K562 (cell line): ENCODE measurements around the gene C7. TPM values are rescaled to one million over a fixed set of nuclear protein-coding genes. Genes with fewer than 3 reads are reported as not detected.
"Not testable (repeated sequence)": the region's sequence is repeated elsewhere in the genome, so short reads cannot be mapped to it uniquely, and the experiment has no call there.

ENCODE experiments used
- ATAC-seq: fragments of 200-7000 bp; cut with Tn5 transposase; 3 replicates; pipeline ENCODE4 v1.9.1; 2020; ENCODE audit warnings: moderate library complexity
- BruUV-seq: library from RNA; stranded (reverse); fragments of 400-500 nt; replicated peaks from 2 replicates; lab custom pipeline; 2021; lab: Mats Ljungman, UMichigan
- CTCF ChIA-PET: fragments of 300-600 bp; formaldehyde crosslinking; extraction: SDS; loops from one replicate; lab custom pipeline; 2021; ENCODE audit warnings: low intra/inter-chr PET ratio; lab: Yijun Ruan, JAX
- POLR2A ChIA-PET: fragments of 300-600, 350-650 bp; sonication (Branson Sonifier 250); formaldehyde crosslinking; extraction: SDS; loops from one replicate; lab custom pipeline; 2021; ENCODE audit warnings: antibody characterized with exemption, inconsistent platforms; lab: Yijun Ruan, JAX
- DNase-seq, 4 experiments: peaks; one replicate each; pipeline versions ENCODE4 v3.0.0 to v3.0.0-alpha.2; 2011 to 2018; ENCODE audit warnings: low spot score in 3 of 4, mixed read lengths in 3 of 4; ENCODE audit errors: extremely low read depth in 1 of 4
- FAIRE-seq: peaks from 2 replicates; lab custom pipeline; 2011; peaks lifted over from hg19 to GRCh38; lab: Jason Lieb, UNC
- H2AFZ ChIP-seq: 2 replicates; pipeline ENCODE4 v1.6.0; 2011; ENCODE audit warnings: low read depth, low read length, control low read depth, inconsistent platforms
- H3K27ac ChIP-seq: fragments of 200-600 bp; 3 replicates; pipeline ENCODE4 v1.8.0; 2011; ENCODE audit warnings: low read depth, mild to moderate bottlenecking, control low read depth, inconsistent platforms, low read length, moderate library complexity, mixed read lengths; ENCODE audit errors: extremely low read depth
- H3K27me3 ChIP-seq, 2 experiments: fragments of 300-600 bp in 1 of 2; 2 replicates in 1 of 2; 3 replicates in 1 of 2; pipeline versions ENCODE4 v1.6.0 to v1.8.0; 2011; ENCODE audit warnings: inconsistent platforms in 2 of 2, low read length in 2 of 2, mild to moderate bottlenecking in 1 of 2, mixed read lengths in 1 of 2, moderate library complexity in 1 of 2; ENCODE audit not compliant: control insufficient read depth in 2 of 2, insufficient read depth in 2 of 2
- H3K36me3 ChIP-seq: fragments of 300-600 bp; 3 replicates; pipeline ENCODE4 v1.8.0; 2011; ENCODE audit warnings: mild to moderate bottlenecking, low read length, inconsistent platforms; ENCODE audit not compliant: control insufficient read depth, insufficient read depth
- H3K4me1 ChIP-seq, 2 experiments: fragments of 200-600 bp in 1 of 2; replicated peaks in 1 of 2; 2 replicates in 1 of 2; 3 replicates in 1 of 2; pipeline versions ENCODE4 v1.5.1 to v1.8.0; 2011; ENCODE audit warnings: inconsistent platforms in 2 of 2, low read length in 2 of 2, mild to moderate bottlenecking in 1 of 2, mixed read lengths in 1 of 2, moderate library complexity in 1 of 2; ENCODE audit not compliant: control insufficient read depth in 2 of 2, insufficient read depth in 2 of 2
- H3K4me2 ChIP-seq: 2 replicates; pipeline ENCODE4 v1.6.1; 2011; ENCODE audit warnings: low read length, control low read depth, inconsistent platforms, mixed read lengths; ENCODE audit not compliant: insufficient read depth
- H3K4me3 ChIP-seq: fragments of 200-600 bp; sonication (generic), shearing (Covaris generic); 2 replicates; pipeline ENCODE4 v1.5.1; 2016; ENCODE audit warnings: control low read depth, inconsistent platforms
- H3K79me2 ChIP-seq: fragments of 200-600 bp; 3 replicates; pipeline ENCODE4 v1.8.0; 2011; ENCODE audit warnings: low read length, inconsistent platforms; ENCODE audit not compliant: control insufficient read depth, insufficient read depth
- H3K9ac ChIP-seq, 2 experiments: 2 replicates each; pipeline versions ENCODE4 v1.6.0 to v1.6.1; 2011; ENCODE audit warnings: low read depth in 2 of 2, low read length in 2 of 2, control low read depth in 1 of 2, inconsistent platforms in 1 of 2, mild to moderate bottlenecking in 1 of 2, mixed read lengths in 1 of 2; ENCODE audit not compliant: insufficient read depth in 1 of 2
- H3K9me1 ChIP-seq: one replicate; pipeline ENCODE4 v1.6.0; 2011; ENCODE audit warnings: inconsistent platforms, mild to moderate bottlenecking, low read length, moderate library complexity; ENCODE audit not compliant: control insufficient read depth, insufficient read depth
- H3K9me3 ChIP-seq: replicated peaks from 2 replicates; pipeline ENCODE4 v1.5.1; 2011; ENCODE audit warnings: low read depth, low read length, inconsistent platforms; ENCODE audit not compliant: control insufficient read depth, insufficient read depth
- H4K20me1 ChIP-seq: replicated peaks from 2 replicates; pipeline ENCODE4 v1.6.1; 2011; ENCODE audit warnings: low read length, inconsistent platforms, mixed read lengths; ENCODE audit not compliant: control insufficient read depth, insufficient read depth
- CCNT2 ChIP-seq: IDR thresholded peaks from 2 replicates; pipeline ENCODE4 v1.6.1; 2011; ENCODE audit warnings: borderline replicate concordance, low read depth, mild to moderate bottlenecking, moderate library complexity, mixed read lengths, low read length; ENCODE audit not compliant: insufficient read length; ENCODE audit errors: extremely low read depth
- MXI1 ChIP-seq: IDR thresholded peaks from 2 replicates; pipeline ENCODE4 v1.6.1; 2011; ENCODE audit warnings: low read depth, mild to moderate bottlenecking, improper control_type of control experiment, low read length
- NFE2 ChIP-seq: IDR thresholded peaks from 2 replicates; pipeline ENCODE4 v1.6.1; 2014; ENCODE audit warnings: antibody characterized with exemption, low read depth
- PTRF ChIP-seq: fragments of 450-650 bp; IDR thresholded peaks from 2 replicates; pipeline ENCODE4 v1.6.1; 2016; ENCODE audit warnings: mild to moderate bottlenecking, missing genetic modification characterization, missing compliant biosample characterization
- SAP30 ChIP-seq: fragments of 200-600 bp; sonication (generic); IDR thresholded peaks from 2 replicates; pipeline ENCODE4 v1.6.1; 2012; ENCODE audit warnings: borderline replicate concordance, low read depth, mild to moderate bottlenecking, moderate library complexity, low read length, control low read depth, inconsistent platforms; ENCODE audit not compliant: insufficient read depth, poor library complexity, severe bottlenecking
- ZNF347 ChIP-seq: fragments of 450-650 bp; formaldehyde crosslinking; IDR thresholded peaks from 2 replicates; pipeline ENCODE4 v1.4.0; 2020; ENCODE audit warnings: low read depth, mild to moderate bottlenecking, moderate library complexity
- ZNF79 ChIP-seq: fragments of 250-450 bp; sonication (Bioruptor Pico); IDR thresholded peaks from 2 replicates; pipeline ENCODE4 v1.4.0; 2020; ENCODE audit warnings: low read depth, mild to moderate bottlenecking, moderate library complexity
- WGBS: fragments of 100-300 bp; shearing (Covaris generic); methylation state at CpG from one replicate; pipeline ENCODE4 v1.1.6; 2016; ENCODE audit warnings: low coverage, mixed read lengths; ENCODE audit not compliant: insufficient coverage; ENCODE audit errors: missing lambda C conversion rate; 5-methylcytosine and 5-hydroxymethylcytosine counted together
- in situ Hi-C: fragments of 300-500 bp; cut with MboI; formaldehyde crosslinking; loops from 4 replicates; pipeline ENCODE4 v1.15.0; 2018; ENCODE audit warnings: inconsistent platforms, mixed read lengths
- intact Hi-C: fragments of 100-400 bp; cut with micrococcal nuclease; formaldehyde crosslinking; loops from 2 replicates; pipeline ENCODE4 v1.14.2; 2022
- polyA plus RNA-seq, 8 experiments: library from polyadenylated mRNA; depleted of rRNA in 4 of 8; stranded (reverse) in 5 of 8; unstranded in 3 of 8; fragments of >200 nt; fragmentation: Nextera tagmentation in 2 of 8; fragmentation: Illumina TruSeq in 1 of 8; extraction: Ambion mirVana in 2 of 8; extraction: Trizol in 1 of 8; gene quantifications; 2 replicates each; pipeline versions ENCODE4 v1.2.1 to v1.2.3, GENCODE V29; 2011 to 2014; ENCODE audit warnings: inconsistent platforms in 1 of 8, missing spikeins in 1 of 8
- total RNA-seq, 7 experiments: library from RNA; depleted of rRNA in 6 of 7; stranded (reverse); fragments of >200 nt in 6 of 7; fragmentation: Illumina TruSeq in 2 of 7; extraction: Trizol in 2 of 7; gene quantifications; 2 replicates each; pipeline versions ENCODE4 v1.2.1 to v1.2.3, GENCODE V29; 2011 to 2021; ENCODE audit warnings: low replicate concordance in 1 of 7

Gene C7
- total and polyA plus RNA-seq, 9 of the 15 experiments (the other 6 are each of a cell fraction or from before 2014, with no cell fraction given): 0.82 TPM; not detected in 8

GRCh38 chr5:40869384-40869783 is 39.9 kb upstream of the C7 start:
- Histone ChIP-seq H3K4me1 (no peaks in the 10 kb centered on the region), H3K27ac (no peak overlapping the region), H2AFZ (no peak overlapping the region), H3K36me3 (no peaks in the 10 kb centered on the region), H3K9me1 (no peaks in the 10 kb centered on the region), H3K9me3 (peaks cover 2% of the 10 kb centered on the region; the same call in 1 of the 2 replicates), H4K20me1 (no peaks in the 10 kb centered on the region), H3K27me3 (peaks cover 0 to 5% of the 10 kb centered on the region in 2 experiments; a peak in 3 of 5 replicates), H3K4me3 (no peak overlapping the region), H3K9ac (no peak overlapping the region), H3K4me2 (no peak overlapping the region), H3K79me2 (no peaks in the 10 kb centered on the region)
- TF ChIP-seq CCNT2 (no peak), SAP30 (no peak), ZNF79 (no peak), MXI1 (no peak)
- no peak for FAIRE-seq
- no peak for ATAC-seq
- WGBS: 0% methylated on average over 1 of the region's 1 CpG
- DNase-seq: no peak
- intact Hi-C loops (no loop called here), in situ Hi-C loops (no loop called here)
- ChIA-PET POLR2A (interaction anchor here (1.0 kb wide), 1 partner anchor 9 kb away, joined by 3 read pairs; no protein-coding TSS in a partner anchor), CTCF (no interaction called here)
- BruUV-seq: no TSS peak

GRCh38 chr5:40871177-40871576 is 38.1 kb upstream of the C7 start:
- no peak for FAIRE-seq
- intact Hi-C loops: loop anchor here (10.0 kb wide), 1 partner anchor 1156 kb away; no protein-coding TSS in a partner anchor
- POLR2A ChIA-PET: interaction anchor here (0.6 to 0.8 kb wide), 2 partner anchors 13 to 46 kb away, joined by 3 to 4 read pairs; no protein-coding TSS in a partner anchor

GRCh38 chr5:40872253-40872652 is 37.0 kb upstream of the C7 start:
- H3K36me3 ChIP-seq, H3K79me2 ChIP-seq, H3K4me1 ChIP-seq, POLR2A ChIA-PET, in situ Hi-C loops, H2AFZ ChIP-seq, H4K20me1 ChIP-seq, DNase-seq, BruUV-seq, H3K4me3 ChIP-seq, CTCF ChIA-PET, H3K27me3 ChIP-seq, H3K27ac ChIP-seq, ATAC-seq, H3K4me2 ChIP-seq, H3K9me3 ChIP-seq, H3K9ac ChIP-seq, FAIRE-seq, H3K9me1 ChIP-seq: not testable (repeated sequence)
- intact Hi-C loops: loop anchor here (10.0 kb wide), 1 partner anchor 1157 kb away; no protein-coding TSS in a partner anchor
- WGBS: 49% methylated on average over 8 of the region's 8 CpGs

More at GRCh38 chr5:40871177-40871576, 38.1 kb upstream of the C7 start:
- Histone ChIP-seq H3K4me3 (no peak overlapping the region), H3K79me2 (no peaks in the 10 kb centered on the region), H2AFZ (no peak overlapping the region), H3K27ac (no peak overlapping the region), H3K4me2 (no peak overlapping the region), H3K36me3 (no peaks in the 10 kb centered on the region), H3K4me1 (no peaks in the 10 kb centered on the region), H3K9me1 (no peaks in the 10 kb centered on the region), H3K9ac (no peak overlapping the region), H3K9me3 (no peaks in the 10 kb centered on the region), H3K27me3 (peaks cover 0 to 5% of the 10 kb centered on the region in 2 experiments; a peak in 3 of 5 replicates), H4K20me1 (no peaks in the 10 kb centered on the region)
- no peak for ATAC-seq
- no peak for DNase-seq
- CTCF ChIA-PET: no interaction called here
- no TSS peak for BruUV-seq
- 4% methylated on average over 4 of the region's 4 CpGs for WGBS
- in situ Hi-C loops: no loop called here
- TF ChIP-seq NFE2 (peak; percentile 20; the same call in 1 of the 2 replicates), PTRF (tag) (no peak), ZNF347 (no peak)
- TF ChIP-seq, all 486 proteins: peak for 1
